ENCODE measurements around the gene ARL8A. TPM values are rescaled to one million over a fixed set of nuclear protein-coding genes. Genes with fewer than 3 reads are reported as not detected.
A peak's percentile ranks its signal among the peaks of the same experiment; 100 is the strongest.
"Not testable (repeated sequence)": the region's sequence is repeated elsewhere in the genome, so short reads cannot be mapped to it uniquely, and the experiment has no call there.

ARL8A gene
- total RNA-seq, 2 experiments from 2014 or later, result 38.2 to 40.4 TPM

GRCh38 chr1:202145744-202146140 is 1.2 kb upstream of the ARL8A start:
- H3K9me3 Mint-ChIP-seq, DNase-seq, H3K27me3 Mint-ChIP-seq: not testable (repeated sequence)
- Mint-ChIP-seq H3K4me3 (peak overlapping the region; percentile 71), H3K4me1 (ENCODE audit: low read depth) (peaks cover 35% of the 10 kb centered on the region), H3K27ac (peak overlapping the region; percentile 78), H3K36me3 (peaks cover 29% of the 10 kb centered on the region)
- intact Hi-C loops (cut with micrococcal nuclease), result loop anchor here (1.0 kb wide), 1 partner anchor 15 kb away; the partner anchor contains the start of gene PTPN7
- CTCF ChIA-PET, result interaction anchor here (2.5 kb wide), 1 partner anchor 10 kb away, joined by 17 read pairs; no protein-coding TSS in a partner anchor
- POLR2A ChIA-PET, result interaction anchor here (4.6 to 8.2 kb wide), 2 partner anchors 10 to 15 kb away, joined by 23 to 57 read pairs; partner anchors contain the start of gene PTPN7

- intact Hi-C loops (cut with micrococcal nuclease), result loop anchor here (1.0 kb wide), 1 partner anchor 15 kb away; the partner anchor contains the start of gene PTPN7
- Mint-ChIP-seq H3K4me1 (ENCODE audit: low read depth) (peaks cover 33% of the 10 kb centered on the region), H3K4me3 (peak overlapping the region; percentile 71), H3K27me3 (no peaks in the 10 kb centered on the region), H3K27ac (peak overlapping the region; percentile 78), H3K9me3 (no peaks in the 10 kb centered on the region), H3K36me3 (peaks cover 24% of the 10 kb centered on the region)
- CTCF ChIA-PET, result interaction anchor here (1.9 to 2.8 kb wide), 3 partner anchors 10 to 145 kb away, joined by 5 to 17 read pairs (median 15); no protein-coding TSS in a partner anchor
- peak; percentile 72 for DNase-seq
- POLR2A ChIA-PET, result interaction anchor here (4.6 to 8.2 kb wide), 2 partner anchors 10 to 16 kb away, joined by 23 to 57 read pairs; partner anchors contain the start of gene PTPN7
Observed at GRCh38 chr1:202145068-202145743, 669 bp upstream of the ARL8A start.

GRCh38 chr1:202143768-202144401 is 652 bp downstream of the ARL8A start:
- intact Hi-C loops (cut with micrococcal nuclease), result no loop called here
- Mint-ChIP-seq H3K27ac (peak overlapping the region; percentile 80), H3K9me3 (no peaks in the 10 kb centered on the region), H3K27me3 (no peaks in the 10 kb centered on the region), H3K4me3 (peak overlapping the region; percentile 89), H3K36me3 (peaks cover 15% of the 10 kb centered on the region), H3K4me1 (ENCODE audit: low read depth) (peaks cover 33% of the 10 kb centered on the region)
- DNase-seq, result peak; percentile 50
- POLR2A ChIA-PET, result interaction anchor here (1.0 to 8.2 kb wide), 4 partner anchors 11 to 188 kb away, joined by 3 to 57 read pairs (median 13); partner anchors contain the start of genes PTPN7 and TIMM17A
- CTCF ChIA-PET, result interaction anchor here (1.5 to 2.8 kb wide), 5 partner anchors 9 to 144 kb away, joined by 3 to 21 read pairs (median 15); partner anchors contain the start of gene PTPN7

- Mint-ChIP-seq H3K36me3 (peaks cover 10% of the 10 kb centered on the region), H3K27me3 (no peaks in the 10 kb centered on the region), H3K4me1 (ENCODE audit: low read depth) (peaks cover 33% of the 10 kb centered on the region), H3K27ac (peak overlapping the region; percentile 80), H3K4me3 (peak overlapping the region; percentile 89), H3K9me3 (no peaks in the 10 kb centered on the region)
- ChIA-PET POLR2A (interaction anchor here (1.0 to 8.2 kb wide), 3 partner anchors 11 to 188 kb away, joined by 3 to 57 read pairs (median 3); partner anchors contain the start of genes PTPN7 and TIMM17A), CTCF (interaction anchor here (0.9 to 2.8 kb wide), 8 partner anchors 9 to 248 kb away, joined by 3 to 21 read pairs (median 5); partner anchors contain the start of gene PTPN7)
- intact Hi-C loops (cut with micrococcal nuclease), result no loop called here
- DNase-seq, result peak; percentile 43
Observed at GRCh38 chr1:202143011-202143767, 1.3 kb downstream of the ARL8A start.

GRCh38 chr1:202141468-202141867 is 3.1 kb downstream of the ARL8A start:
- CTCF ChIA-PET; POLR2A ChIA-PET; H3K27ac Mint-ChIP-seq; intact Hi-C loops (cut with micrococcal nuclease); H3K27me3 Mint-ChIP-seq; H3K9me3 Mint-ChIP-seq; H3K36me3 Mint-ChIP-seq; DNase-seq; H3K4me3 Mint-ChIP-seq: not testable (repeated sequence)
- H3K4me1 Mint-ChIP-seq (ENCODE audit: low read depth), result peaks cover 33% of the 10 kb centered on the region

GRCh38 chr1:202140833-202141232 is 3.7 kb downstream of the ARL8A start:
- Mint-ChIP-seq H3K4me3 (no peak overlapping the region), H3K27me3 (no peaks in the 10 kb centered on the region), H3K9me3 (no peaks in the 10 kb centered on the region), H3K36me3 (peaks cover 3% of the 10 kb centered on the region), H3K4me1 (ENCODE audit: low read depth) (peaks cover 33% of the 10 kb centered on the region), H3K27ac (no peak overlapping the region)
- no peak for DNase-seq
- ChIA-PET POLR2A (no interaction called here), CTCF (no interaction called here)
- intact Hi-C loops (cut with micrococcal nuclease), result no loop called here

- Mint-ChIP-seq H3K27ac (no peak overlapping the region), H3K27me3 (no peaks in the 10 kb centered on the region), H3K36me3 (peaks cover 3% of the 10 kb centered on the region), H3K4me3 (no peak overlapping the region), H3K4me1 (ENCODE audit: low read depth) (no peaks in the 10 kb centered on the region), H3K9me3 (no peaks in the 10 kb centered on the region)
- intact Hi-C loops (cut with micrococcal nuclease), result loop anchor here (2.0 to 5.0 kb wide), 2 partner anchors 126 to 238 kb away; no protein-coding TSS in a partner anchor
- POLR2A ChIA-PET, result interaction anchor here (1.3 kb wide), 1 partner anchor 242 kb away, joined by 3 read pairs; no protein-coding TSS in a partner anchor
- CTCF ChIA-PET, result interaction anchor here (0.7 to 4.7 kb wide), 30 partner anchors 9 to 261 kb away, joined by 3 to 53 read pairs (median 5); partner anchors contain the start of genes ARL8A, ELF3, PTPN7 and RNPEP
- DNase-seq, result peak; percentile 62
Observed at GRCh38 chr1:202135221-202135721, 9.3 kb downstream of the ARL8A start.

GRCh38 chr1:202134645-202135172 is 9.8 kb downstream of the ARL8A start:
- Mint-ChIP-seq H3K4me3 (no peak overlapping the region), H3K27me3 (no peaks in the 10 kb centered on the region), H3K36me3 (peaks cover 3% of the 10 kb centered on the region), H3K4me1 (ENCODE audit: low read depth) (no peaks in the 10 kb centered on the region), H3K9me3 (no peaks in the 10 kb centered on the region), H3K27ac (no peak overlapping the region)
- ChIA-PET CTCF (interaction anchor here (0.8 to 4.7 kb wide), 20 partner anchors 9 to 261 kb away, joined by 3 to 53 read pairs (median 5); partner anchors contain the start of genes ARL8A, PTPN7 and RNPEP), POLR2A (interaction anchor here (1.3 kb wide), 1 partner anchor 241 kb away, joined by 3 read pairs; no protein-coding TSS in a partner anchor)
- intact Hi-C loops (cut with micrococcal nuclease), result loop anchor here (2.0 to 5.0 kb wide), 2 partner anchors 126 to 237 kb away; no protein-coding TSS in a partner anchor
- no peak for DNase-seq

- intact Hi-C loops (cut with micrococcal nuclease), result loop anchor here (2.0 kb wide), 1 partner anchor 125 kb away; no protein-coding TSS in a partner anchor
- Mint-ChIP-seq H3K36me3 (peaks cover 3% of the 10 kb centered on the region), H3K9me3 (no peaks in the 10 kb centered on the region), H3K27ac (no peak overlapping the region), H3K4me3 (no peak overlapping the region), H3K4me1 (ENCODE audit: low read depth) (no peaks in the 10 kb centered on the region), H3K27me3 (no peaks in the 10 kb centered on the region)
- ChIA-PET POLR2A (no interaction called here), CTCF (interaction anchor here (0.8 to 4.7 kb wide), 8 partner anchors 10 to 134 kb away, joined by 3 to 53 read pairs (median 8); partner anchors contain the start of genes ARL8A and PTPN7)
- no peak for DNase-seq
Observed at GRCh38 chr1:202133989-202134388, 10.5 kb downstream of the ARL8A start.

GRCh38 chr1:202133496-202133895 is 11.0 kb downstream of the ARL8A start:
- Mint-ChIP-seq H3K4me3 (no peak overlapping the region), H3K9me3 (no peaks in the 10 kb centered on the region), H3K4me1 (ENCODE audit: low read depth) (no peaks in the 10 kb centered on the region), H3K27ac (no peak overlapping the region), H3K27me3 (no peaks in the 10 kb centered on the region), H3K36me3 (peaks cover 3% of the 10 kb centered on the region)
- intact Hi-C loops (cut with micrococcal nuclease), result no loop called here
- DNase-seq, result no peak
- ChIA-PET CTCF (interaction anchor here (1.0 to 4.7 kb wide), 4 partner anchors 10 to 276 kb away, joined by 3 to 53 read pairs (median 9); partner anchors contain the start of gene ARL8A), POLR2A (no interaction called here)

GRCh38 chr1:202133001-202133400 is 11.5 kb downstream of the ARL8A start:
- CTCF ChIA-PET, result interaction anchor here (0.6 to 4.7 kb wide), 5 partner anchors 11 to 275 kb away, joined by 3 to 53 read pairs (median 3); partner anchors contain the start of gene ARL8A
- peaks cover 3% of the 10 kb centered on the region for H3K36me3 Mint-ChIP-seq
- H3K4me1 Mint-ChIP-seq (ENCODE audit: low read depth), result no peaks in the 10 kb centered on the region
- no peaks in the 10 kb centered on the region for H3K27me3 Mint-ChIP-seq
- intact Hi-C loops (cut with micrococcal nuclease), result no loop called here
- H3K27ac Mint-ChIP-seq, result no peak overlapping the region
- H3K9me3 Mint-ChIP-seq, result no peaks in the 10 kb centered on the region
- H3K4me3 Mint-ChIP-seq, result no peak overlapping the region
- DNase-seq, result no peak
- POLR2A ChIA-PET, result no interaction called here
